Ovary (tissue), 3 donors: ENCODE data around the gene IFNLR1.

ENCODE experiments used
- CTCF ChIP-seq, 3 donors: fragments of 450-650 bp in 2 of 3; fragments of 200-600 bp in 1 of 3; IDR thresholded peaks; one replicate each; pipeline versions ENCODE4 v1.5.1 to v1.8.0; 2016 to 2022; ENCODE audit warnings: antibody characterized with exemption in 3 of 3, mild to moderate bottlenecking in 1 of 3
- EP300 ChIP-seq: sonication (generic); formaldehyde crosslinking; IDR thresholded peaks from one replicate; pipeline ENCODE4 v1.6.1; 2017; ENCODE audit warnings: antibody characterized with exemption
- POLR2A ChIP-seq: fragments of 450-650 bp; IDR thresholded peaks from one replicate; pipeline ENCODE4 v1.6.1; 2017; ENCODE audit warnings: antibody characterized with exemption, mild to moderate bottlenecking, moderate library complexity
- donor health status: DM: no; HTN: no; CAD: no.

GRCh38 chr1:24228311-24228710, 41.2 kb upstream of the IFNLR1 start:
- TF ChIP-seq CTCF (IDR thresholded peaks at IDR 0.05), result no peak
- no peak for TF ChIP-seq POLR2A
- TF ChIP-seq EP300, result no peak
